ENCODE results near the gene RTKN2. TPM values are rescaled to one million over a fixed set of nuclear protein-coding genes. Genes with fewer than 3 reads are reported as not detected.

RTKN2 gene
- total and polyA plus RNA-seq, 2 experiments from 2014 or later, result 1.1 to 4.4 TPM

GRCh38 chr10:62196528-62196927 is 72.1 kb downstream of the RTKN2 start:
- DNase-seq (ENCODE audit: low read depth in 1 of 2, low spot score in 1 of 2), result no peak
- Histone ChIP-seq H3K36me3 (no peaks in the 10 kb centered on the region), H3K9me3 (ENCODE audit: low read depth) (no peaks in the 10 kb centered on the region), H3K4me3 (no peak overlapping the region), H3K4me1 (ENCODE audit: low read depth) (no peaks in the 10 kb centered on the region), H3K27me3 (no peaks in the 10 kb centered on the region), H3K27ac (no peak overlapping the region)
- TF ChIP-seq CTCF (IDR thresholded peaks at IDR 0.05; ENCODE audit: low read depth, low read length), result no peak

DNA sequence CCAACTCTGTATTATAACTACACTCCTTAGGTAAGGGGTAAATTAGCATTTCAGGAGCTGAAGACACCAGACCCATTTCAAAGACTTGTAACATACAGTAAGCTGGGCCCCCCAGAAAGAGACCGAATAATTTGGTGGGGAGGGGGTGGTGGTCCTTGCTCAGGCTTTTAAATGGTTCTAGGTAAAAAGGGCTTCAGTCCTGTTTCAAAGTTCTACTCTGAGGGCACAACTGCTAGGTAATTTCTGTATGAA is 73.0 kb downstream of the RTKN2 start:
- DNase-seq (ENCODE audit: low read depth in 1 of 2, low spot score in 1 of 2), result no peak
- no peak overlapping the region for H3K27ac ChIP-seq
- no peaks in the 10 kb centered on the region for H3K4me1 ChIP-seq (ENCODE audit: low read depth)
- no peak for TF ChIP-seq CTCF (IDR thresholded peaks at IDR 0.05; ENCODE audit: low read depth, low read length)
- no peaks in the 10 kb centered on the region for H3K36me3 ChIP-seq
- H3K27me3 ChIP-seq, result no peaks in the 10 kb centered on the region
- no peaks in the 10 kb centered on the region for H3K9me3 ChIP-seq (ENCODE audit: low read depth)
- H3K4me3 ChIP-seq, result no peak overlapping the region

DNA sequence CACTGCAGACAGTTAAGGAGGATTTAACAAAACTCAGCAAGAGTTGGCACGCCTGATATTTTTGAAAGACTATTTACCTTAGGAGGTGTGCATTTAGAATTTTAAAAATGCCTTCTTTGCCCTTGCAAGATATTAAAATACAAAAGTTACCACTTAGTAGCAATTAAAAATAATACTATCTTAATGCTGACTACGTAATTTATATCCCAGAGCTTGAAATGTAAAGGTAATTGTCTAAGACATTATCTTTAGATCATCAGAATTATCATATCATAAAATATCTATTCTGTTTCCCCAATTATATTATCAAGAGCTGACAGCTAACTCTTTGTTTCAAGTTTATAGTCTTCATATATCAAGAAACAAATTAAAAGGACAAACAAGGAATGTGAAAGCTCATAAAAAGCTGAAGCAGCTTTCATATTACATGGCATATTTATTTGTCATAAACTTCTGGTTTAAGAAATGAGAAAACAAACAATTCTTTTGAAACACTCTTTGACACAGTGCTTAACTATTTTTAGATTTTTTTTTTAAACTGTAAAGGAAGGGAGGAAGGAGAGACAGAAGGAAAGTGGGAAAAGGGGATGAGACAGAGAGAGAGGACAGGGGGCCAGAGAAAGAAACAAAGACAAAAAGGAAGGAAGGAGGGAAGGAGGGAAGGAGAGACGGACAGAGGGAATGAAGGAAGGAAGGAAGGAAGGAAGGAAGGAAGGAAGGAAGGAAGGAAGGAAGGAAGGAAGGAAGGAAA is 73.5 kb downstream of the RTKN2 start:
- Histone ChIP-seq H3K27me3 (no peaks in the 10 kb centered on the region), H3K9me3 (ENCODE audit: low read depth) (no peaks in the 10 kb centered on the region), H3K36me3 (no peaks in the 10 kb centered on the region), H3K27ac (no peak overlapping the region), H3K4me1 (ENCODE audit: low read depth) (no peaks in the 10 kb centered on the region), H3K4me3 (no peak overlapping the region)
- DNase-seq (ENCODE audit: low read depth in 1 of 2, low spot score in 1 of 2), result no peak
- no peak for TF ChIP-seq CTCF (IDR thresholded peaks at IDR 0.05; ENCODE audit: low read depth, low read length)

DNA sequence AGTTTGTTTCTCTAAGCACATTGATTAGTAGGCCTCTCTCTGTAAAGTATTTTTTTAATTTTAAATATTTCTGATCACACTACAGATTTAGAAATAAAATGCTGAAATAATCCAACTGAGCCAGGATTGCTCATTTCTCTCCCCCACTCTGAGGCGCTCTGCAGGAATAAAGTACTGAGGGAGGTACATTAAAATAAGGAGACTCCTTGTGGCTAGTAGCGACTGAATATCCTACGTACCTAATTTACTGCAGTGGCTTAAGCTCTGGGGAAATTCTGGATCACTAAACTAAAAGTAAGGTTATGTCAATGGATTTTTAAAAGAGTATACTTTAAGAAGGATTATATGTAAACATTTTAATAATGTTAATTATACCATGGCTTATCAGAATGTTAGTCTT is 75.2 kb downstream of the RTKN2 start:
- no peak for DNase-seq (ENCODE audit: low read depth in 1 of 2, low spot score in 1 of 2)
- Histone ChIP-seq H3K27me3 (no peaks in the 10 kb centered on the region), H3K36me3 (no peaks in the 10 kb centered on the region), H3K4me3 (no peak overlapping the region), H3K27ac (no peak overlapping the region), H3K9me3 (ENCODE audit: low read depth) (no peaks in the 10 kb centered on the region), H3K4me1 (ENCODE audit: low read depth) (no peaks in the 10 kb centered on the region)
- no peak for TF ChIP-seq CTCF (IDR thresholded peaks at IDR 0.05; ENCODE audit: low read depth, low read length)

DNA sequence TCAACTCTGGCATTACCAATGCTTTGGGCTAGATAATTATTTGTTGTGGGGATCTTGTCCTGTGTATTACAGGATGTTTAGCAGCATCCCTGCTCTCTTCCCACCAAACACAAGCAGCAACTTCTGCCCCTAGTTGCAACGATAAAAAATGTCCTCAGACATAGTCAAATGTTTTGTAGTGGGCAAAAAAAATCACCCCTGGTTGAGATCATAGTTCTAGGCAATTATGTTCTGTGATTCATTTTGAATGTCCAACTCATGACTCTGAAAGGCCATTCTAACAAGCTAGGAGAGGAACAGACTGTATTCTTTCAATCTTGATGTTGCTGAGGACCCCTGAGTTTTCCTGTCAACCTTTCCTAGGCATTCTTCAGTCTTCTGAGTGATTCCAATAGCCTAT is 79.5 kb downstream of the RTKN2 start:
- no peaks in the 10 kb centered on the region for H3K9me3 ChIP-seq (ENCODE audit: low read depth)
- TF ChIP-seq CTCF (IDR thresholded peaks at IDR 0.05; ENCODE audit: low read depth, low read length), result no peak
- H3K4me3 ChIP-seq, result no peak overlapping the region
- no peak overlapping the region for H3K27ac ChIP-seq
- DNase-seq (ENCODE audit: low read depth in 1 of 2, low spot score in 1 of 2), result no peak
- peaks cover 17% of the 10 kb centered on the region for H3K4me1 ChIP-seq (ENCODE audit: low read depth)
- H3K27me3 ChIP-seq, result no peaks in the 10 kb centered on the region
- H3K36me3 ChIP-seq, result no peaks in the 10 kb centered on the region

Measured in cardiac muscle cell (in vitro differentiated cells and primary cell).